ENCODE results near the gene SCD5. TPM values are rescaled to one million over a fixed set of nuclear protein-coding genes. Genes with fewer than 3 reads are reported as not detected.

Gene SCD5
- total and polyA plus RNA-seq, 2 of the 8 experiments (the other 6 are each of a cell fraction or from before 2014, with no cell fraction given) = 0.92 to 1.2 TPM

DNA sequence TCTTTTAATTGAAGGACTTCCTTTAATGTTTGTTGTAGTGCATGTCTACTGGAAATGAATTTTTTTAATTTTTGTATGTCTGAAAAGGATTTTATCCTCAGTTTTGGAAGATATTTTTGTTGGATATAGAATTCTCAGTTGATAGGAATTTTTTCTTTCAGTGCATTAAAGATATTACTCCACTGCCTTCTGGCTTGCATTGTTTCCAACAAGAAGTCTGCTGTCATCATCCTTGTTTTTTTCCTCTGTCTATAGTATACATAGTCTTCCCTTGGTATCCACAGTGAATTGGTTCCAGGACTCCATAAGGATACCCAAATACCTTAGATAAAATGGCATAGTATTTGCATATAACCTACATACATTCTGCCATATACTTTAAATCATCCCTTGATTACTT, 33.5 kb downstream of the SCD5 start:
- no peak for FAIRE-seq
- H3K4ac ChIP-seq (replicated peaks; ENCODE audit: insufficient read length, low read depth, low read length) = no peak overlapping the region
- no peak overlapping the region for H3K56ac ChIP-seq (replicated peaks; ENCODE audit: insufficient read length, low read depth, low read length)
- TF ChIP-seq MAX (IDR thresholded peaks at IDR 0.05) (no peak), ATF3 (IDR thresholded peaks at IDR 0.05; ENCODE audit: insufficient read depth, low read depth, low read length) (no peak), CBX5 (IDR thresholded peaks at IDR 0.05; ENCODE audit: low read depth, low read length) (no peak), SP4 (IDR thresholded peaks at IDR 0.05; ENCODE audit: low read length) (no peak), RBBP5 (IDR thresholded peaks at IDR 0.05; ENCODE audit: borderline replicate concordance, low read depth, low read length) (no peak), USF2 (IDR thresholded peaks at IDR 0.05; ENCODE audit: low read length) (no peak), ATF2 (IDR thresholded peaks at IDR 0.05; ENCODE audit: low read length) (no peak), SIRT6 (IDR thresholded peaks at IDR 0.05; ENCODE audit: low read length) (no peak), PHF8 (conservative IDR thresholded peaks at IDR 0.05; ENCODE audit: low read depth, low read length) (no peak), TBP (IDR thresholded peaks at IDR 0.05; ENCODE audit: low read depth, low read length) (no peak), SIN3A (conservative IDR thresholded peaks at IDR 0.05 in 1 of 2, IDR thresholded peaks at IDR 0.05 in 1 of 2; ENCODE audit: low read depth in 1 of 2, low read length in 2 of 2) (no peak), NRF1 (IDR thresholded peaks at IDR 0.05; ENCODE audit: low read depth, low read length) (no peak)

More for the DNA sequence above, 33.5 kb downstream of the SCD5 start:
- H2BK15ac ChIP-seq (ENCODE audit: low read length) = no peak overlapping the region
- H2AFZ ChIP-seq (ENCODE audit: low read length) = no peak overlapping the region
- H3K4me1 ChIP-seq (replicated peaks in 1 of 4; ENCODE audit: control insufficient read depth in 3 of 4, insufficient read depth in 4 of 4, low read length in 3 of 4) = no peaks in the 10 kb centered on the region
- ChIA-PET POLR2A (ENCODE audit: partially characterized antibody) (no interaction called here), CTCF (ENCODE audit: partially characterized antibody) (no interaction called here)
- no peaks in the 10 kb centered on the region for H3K79me2 ChIP-seq (ENCODE audit: control insufficient read depth in 1 of 2, insufficient read depth in 2 of 2, low read length in 2 of 2)
- DNase-seq (ENCODE audit: low read depth in 1 of 2, low spot score in 2 of 2) = no peak
- H3K9ac ChIP-seq (replicated peaks in 1 of 4; ENCODE audit: extremely low read depth in 1 of 4, low read depth in 3 of 4, low read length in 3 of 4) = no peak overlapping the region
- H3K4me3 ChIP-seq (ENCODE audit: extremely low read depth in 1 of 4, insufficient read depth in 2 of 4, low read depth in 3 of 4, low read length in 4 of 4) = no peak overlapping the region
- H2BK120ac ChIP-seq (replicated peaks; ENCODE audit: low read depth, low read length) = no peak overlapping the region
- no peak overlapping the region for H3K4me2 ChIP-seq (ENCODE audit: insufficient read depth in 1 of 2, low read depth in 2 of 2, low read length in 2 of 2)
- no peaks in the 10 kb centered on the region for H3K79me1 ChIP-seq (ENCODE audit: low read depth, low read length)
- H2BK20ac ChIP-seq (ENCODE audit: low read length) = no peak overlapping the region
- no peak overlapping the region for H3K23ac ChIP-seq (ENCODE audit: insufficient read length)
- no peak overlapping the region for H2BK12ac ChIP-seq (ENCODE audit: low read depth, low read length)
- H2AK5ac ChIP-seq (ENCODE audit: low read depth, low read length) = no peak overlapping the region
- no peak overlapping the region for H3K18ac ChIP-seq (ENCODE audit: extremely low read depth, low read length)
- no peak overlapping the region for H3K27ac ChIP-seq (ENCODE audit: low read depth, low read length)
- H4K8ac ChIP-seq (ENCODE audit: extremely low read depth, insufficient read depth, low read length) = no peak overlapping the region
- H4K5ac ChIP-seq (ENCODE audit: insufficient read length, low read depth, low read length) = no peak overlapping the region
- H3K36me3 ChIP-seq (ENCODE audit: control insufficient read depth in 2 of 4, insufficient read depth in 4 of 4, low read length in 3 of 4) = no peaks in the 10 kb centered on the region
- no peaks in the 10 kb centered on the region for H4K20me1 ChIP-seq (replicated peaks in 1 of 2; ENCODE audit: control insufficient read depth in 1 of 2, insufficient read depth in 2 of 2, low read length in 2 of 2)
- H2BK5ac ChIP-seq (ENCODE audit: low read depth, low read length) = no peak overlapping the region
- H3K23me2 ChIP-seq (ENCODE audit: low read depth, low read length) = no peaks in the 10 kb centered on the region
- no peaks in the 10 kb centered on the region; a peak in 1 of 7 replicates for H3K27me3 ChIP-seq (replicated peaks in 1 of 4; ENCODE audit: control insufficient read depth in 3 of 4, extremely low read depth in 1 of 4, insufficient read depth in 3 of 4, low read length in 3 of 4)
- no peak overlapping the region for H4K91ac ChIP-seq (replicated peaks; ENCODE audit: insufficient read length, low read length)
- H3K14ac ChIP-seq (ENCODE audit: insufficient read length) = no peak overlapping the region
- 0 out of 4 replicates have a peak, but pooled peaks cover 0 to 3% of the 10 kb centered on the region in 2 experiments for H3K9me3 ChIP-seq (ENCODE audit: insufficient read depth in 2 of 2, low read depth in 1 of 2, low read length in 1 of 2)
